IPS-NIHi7 (cell line): ENCODE measurements around the gene RNF175.
A peak's percentile ranks its signal among the peaks of the same experiment; 100 is the strongest.

ENCODE experiments used
- DNase-seq: peaks from one replicate; pipeline ENCODE4 v3.0.0; 2012; ENCODE audit warnings: mixed read lengths; ENCODE audit errors: extremely low spot score

Gene RNF175

DNA sequence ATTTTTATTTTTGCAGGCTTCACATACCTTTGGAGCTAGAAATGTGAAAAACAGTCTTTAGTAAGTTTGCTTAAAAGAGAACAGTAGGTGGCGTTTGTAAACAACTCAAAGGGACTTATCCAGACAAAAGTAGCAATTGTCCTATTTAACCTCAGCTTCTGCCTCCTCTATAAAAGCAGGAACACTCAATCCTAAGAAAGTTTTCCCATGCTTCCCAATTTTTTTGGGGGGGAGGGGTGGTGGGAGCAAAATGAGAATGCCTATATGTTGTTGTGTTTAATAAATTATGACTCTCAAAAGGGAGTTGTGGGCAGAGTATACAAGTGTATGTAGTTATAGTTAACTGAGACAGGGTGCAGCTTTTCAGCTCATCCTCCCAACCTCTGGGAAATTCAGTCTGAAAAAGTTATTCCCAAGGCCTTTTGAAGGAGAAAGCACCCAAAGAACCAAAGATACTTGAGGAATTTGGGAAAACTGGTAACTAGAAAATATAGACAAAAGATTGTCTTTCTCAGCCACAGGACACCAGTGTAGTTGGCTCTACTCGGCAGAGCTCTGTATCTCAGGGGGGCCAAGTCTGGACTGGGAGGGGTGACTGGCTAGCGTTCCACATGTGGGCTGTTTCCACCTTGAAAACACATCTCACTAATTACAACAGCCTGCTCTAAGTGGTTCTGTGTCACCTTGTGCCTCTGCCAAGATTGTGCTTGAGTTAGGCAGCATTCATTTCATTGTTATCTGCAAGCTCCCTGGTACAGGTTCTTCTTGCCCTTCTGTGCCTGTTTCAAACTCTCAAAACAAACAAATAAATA, 26.3 kb upstream of the RNF175 start:
- no peak for DNase-seq

- no peak for DNase-seq
Measured at GRCh38 chr4:153784166-153784699, 24.4 kb upstream of the RNF175 start.

- DNase-seq, result no peak
Measured at GRCh38 chr4:153782581-153782980, 22.8 kb upstream of the RNF175 start.

- no peak for DNase-seq
Measured at GRCh38 chr4:153781717-153782416, 22.0 kb upstream of the RNF175 start.

GRCh38 chr4:153781280-153781679, 21.5 kb upstream of the RNF175 start:
- no peak for DNase-seq

DNA sequence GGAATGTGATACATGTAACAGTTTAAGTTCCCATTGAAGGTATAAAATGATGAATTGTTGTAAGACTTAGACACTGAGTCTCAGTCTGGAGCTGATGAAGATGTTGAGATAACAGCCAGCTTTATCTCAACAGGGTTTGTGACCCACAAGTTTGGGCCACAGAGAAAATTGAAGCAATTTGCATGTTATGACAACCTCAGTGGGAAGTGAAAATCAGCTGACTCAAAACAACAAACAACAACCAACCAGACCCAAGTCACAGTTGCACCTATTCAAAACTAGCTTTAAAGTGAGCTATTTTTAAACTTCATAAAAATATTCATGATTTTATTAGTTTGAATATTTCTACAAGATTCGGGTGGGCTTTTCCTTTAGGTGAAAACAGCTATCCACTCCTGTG, 21.1 kb upstream of the RNF175 start:
- no peak for DNase-seq

- no peak for DNase-seq
Measured at GRCh38 chr4:153780221-153780620, 20.4 kb upstream of the RNF175 start.

- DNase-seq, result no peak
Measured at GRCh38 chr4:153778383-153778782, 18.6 kb upstream of the RNF175 start.

- DNase-seq, result no peak
Measured at GRCh38 chr4:153777421-153777820, 17.6 kb upstream of the RNF175 start.

- DNase-seq, result no peak
Measured at GRCh38 chr4:153776601-153777000, 16.8 kb upstream of the RNF175 start.

- peak; percentile 57 for DNase-seq
Measured at GRCh38 chr4:153773236-153773690, 13.4 kb upstream of the RNF175 start.

GRCh38 chr4:153771046-153771445, 11.2 kb upstream of the RNF175 start:
- no peak for DNase-seq

DNA sequence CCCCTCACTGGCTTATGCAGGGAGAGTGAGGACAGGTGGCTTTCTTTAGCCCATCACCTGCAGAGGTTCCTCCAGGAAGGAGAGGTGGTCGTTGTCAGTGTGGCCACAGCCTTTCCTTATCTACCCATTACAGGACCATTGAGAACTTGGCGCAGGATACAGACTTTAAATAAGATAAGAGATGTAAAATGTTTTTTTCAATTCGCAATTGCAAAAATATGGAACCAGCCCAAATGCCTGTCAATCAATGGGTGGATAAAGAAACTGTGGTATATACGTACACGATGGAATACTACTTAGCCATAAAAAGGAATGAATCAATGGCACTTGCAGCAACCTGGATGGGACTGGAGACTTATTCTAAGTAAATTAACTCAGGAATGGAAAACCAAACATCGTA, 6.9 kb upstream of the RNF175 start:
- no peak for DNase-seq

GRCh38 chr4:153765894-153766293, 6.1 kb upstream of the RNF175 start:
- DNase-seq, result no peak

- DNase-seq, result no peak
Measured at GRCh38 chr4:153764601-153765368, 5.0 kb upstream of the RNF175 start.

GRCh38 chr4:153763404-153763803, 3.6 kb upstream of the RNF175 start:
- peak; percentile 37 for DNase-seq

DNA sequence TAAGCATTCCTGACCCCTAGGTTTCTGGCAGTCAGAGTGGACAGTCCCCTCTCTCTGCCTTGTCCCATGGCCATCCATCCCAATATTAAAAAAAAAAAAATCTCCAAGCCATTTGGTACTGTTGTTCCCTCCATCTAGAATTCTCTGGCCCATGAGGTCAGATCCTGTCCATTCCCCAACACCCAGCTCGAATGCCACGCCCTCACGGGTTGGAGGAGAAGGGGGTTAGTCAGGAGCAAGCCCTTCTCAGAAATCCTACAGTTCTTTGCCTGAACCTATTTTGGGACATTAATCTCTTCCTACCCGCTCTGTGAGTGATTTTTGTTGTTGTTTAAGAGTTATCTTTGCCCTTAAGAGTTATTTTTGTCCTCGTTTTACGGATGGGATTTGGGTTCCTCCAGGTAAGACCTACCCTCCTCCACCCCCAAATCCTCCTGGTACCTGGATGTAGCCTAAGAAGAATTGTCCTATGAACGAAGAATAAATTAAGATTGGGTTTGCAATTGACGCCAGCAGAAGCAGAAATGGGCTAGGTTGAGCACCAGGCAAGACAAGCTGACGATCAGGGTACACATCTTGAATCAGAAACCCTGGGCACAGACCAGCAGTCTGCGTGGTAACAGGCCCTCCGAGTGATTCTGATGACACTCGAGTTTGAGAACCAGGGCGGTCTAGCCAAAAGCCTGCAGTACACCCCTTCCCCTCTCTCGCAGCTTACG, 977 bp downstream of the RNF175 start:
- no peak for DNase-seq

- DNase-seq, result peak; percentile 26
Measured at GRCh38 chr4:153758136-153758535, 1.7 kb downstream of the RNF175 start.

DNA sequence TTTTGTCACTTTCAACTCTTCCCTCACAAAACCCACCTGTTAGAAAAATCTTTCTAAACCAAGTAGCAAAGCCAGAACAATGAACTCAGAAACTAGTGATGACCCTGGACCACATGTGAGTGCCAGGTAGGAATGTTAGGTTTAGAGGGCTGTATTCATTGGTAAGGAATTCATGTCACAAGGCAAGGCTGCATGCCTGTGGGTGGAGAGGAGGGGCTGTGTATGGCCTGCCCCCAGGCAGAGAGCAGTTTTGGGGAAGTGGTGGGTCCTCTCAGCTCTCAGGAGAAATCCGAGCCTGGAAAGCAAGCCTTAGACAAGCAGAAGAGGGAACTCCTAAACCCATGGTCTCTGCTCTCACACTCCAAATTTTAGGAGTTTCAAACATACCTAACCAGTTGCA, 2.4 kb downstream of the RNF175 start:
- DNase-seq, result peak; percentile 24

DNA sequence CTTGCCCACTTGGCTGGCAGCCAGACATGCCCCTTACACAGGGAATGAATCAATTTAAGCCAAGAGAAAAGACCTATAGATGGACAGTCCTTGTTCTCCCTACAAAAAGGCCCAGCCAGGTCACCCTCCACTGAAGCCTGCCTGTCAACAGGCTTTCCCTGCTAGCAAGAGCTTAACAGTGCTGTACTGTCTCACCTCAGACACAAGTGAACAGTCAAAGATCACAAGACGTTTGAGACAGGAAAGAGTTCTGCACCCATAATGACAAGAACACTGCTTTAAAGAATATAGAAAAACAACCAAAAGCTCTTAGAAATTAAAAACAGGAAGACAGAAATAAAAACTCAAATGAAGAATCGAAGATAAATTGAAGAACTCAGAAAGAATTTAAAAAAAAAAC, 4.6 kb downstream of the RNF175 start:
- DNase-seq, result no peak

GRCh38 chr4:153750197-153750817, 9.5 kb downstream of the RNF175 start:
- peak; percentile 83 for DNase-seq
